ENCODE results near the gene MAS1.

- TF ChIP-seq CBX5 (IDR thresholded peaks at IDR 0.05; ENCODE audit: low read depth), result no peak
- no peak for TF ChIP-seq RAD21 (IDR thresholded peaks at IDR 0.05; ENCODE audit: insufficient read depth, low read depth, low read length)
- no peak for TF ChIP-seq RCOR1 (conservative IDR thresholded peaks at IDR 0.05; ENCODE audit: low read depth, low read length)
- no peak for TF ChIP-seq POLR2AphosphoS5 (IDR thresholded peaks at IDR 0.05; ENCODE audit: low read length)
- no peak for TF ChIP-seq SREBF2 (IDR thresholded peaks at IDR 0.05; ENCODE audit: low read length)
- TF ChIP-seq POLR2A (IDR thresholded peaks at IDR 0.05; ENCODE audit: low read depth, low read length), result no peak
- no peak for TF ChIP-seq RFX5 (IDR thresholded peaks at IDR 0.05; ENCODE audit: low read depth, low read length)
- TF ChIP-seq, protein P1, sequence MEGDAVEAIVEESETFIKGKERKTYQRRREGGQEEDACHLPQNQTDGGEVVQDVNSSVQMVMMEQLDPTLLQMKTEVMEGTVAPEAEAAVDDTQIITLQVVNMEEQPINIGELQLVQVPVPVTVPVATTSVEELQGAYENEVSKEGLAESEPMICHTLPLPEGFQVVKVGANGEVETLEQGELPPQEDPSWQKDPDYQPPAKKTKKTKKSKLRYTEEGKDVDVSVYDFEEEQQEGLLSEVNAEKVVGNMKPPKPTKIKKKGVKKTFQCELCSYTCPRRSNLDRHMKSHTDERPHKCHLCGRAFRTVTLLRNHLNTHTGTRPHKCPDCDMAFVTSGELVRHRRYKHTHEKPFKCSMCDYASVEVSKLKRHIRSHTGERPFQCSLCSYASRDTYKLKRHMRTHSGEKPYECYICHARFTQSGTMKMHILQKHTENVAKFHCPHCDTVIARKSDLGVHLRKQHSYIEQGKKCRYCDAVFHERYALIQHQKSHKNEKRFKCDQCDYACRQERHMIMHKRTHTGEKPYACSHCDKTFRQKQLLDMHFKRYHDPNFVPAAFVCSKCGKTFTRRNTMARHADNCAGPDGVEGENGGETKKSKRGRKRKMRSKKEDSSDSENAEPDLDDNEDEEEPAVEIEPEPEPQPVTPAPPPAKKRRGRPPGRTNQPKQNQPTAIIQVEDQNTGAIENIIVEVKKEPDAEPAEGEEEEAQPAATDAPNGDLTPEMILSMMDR (IDR thresholded peaks at IDR 0.05 in 2 of 3, conservative IDR thresholded peaks at IDR 0.05 in 1 of 3; ENCODE audit: control insufficient read depth in 2 of 3, extremely low read depth in 1 of 3, insufficient read depth in 1 of 3, low read depth in 3 of 3, low read length in 3 of 3), result no peak
- TF ChIP-seq PKNOX1 (IDR thresholded peaks at IDR 0.05), result no peak
- TF ChIP-seq, protein P2, sequence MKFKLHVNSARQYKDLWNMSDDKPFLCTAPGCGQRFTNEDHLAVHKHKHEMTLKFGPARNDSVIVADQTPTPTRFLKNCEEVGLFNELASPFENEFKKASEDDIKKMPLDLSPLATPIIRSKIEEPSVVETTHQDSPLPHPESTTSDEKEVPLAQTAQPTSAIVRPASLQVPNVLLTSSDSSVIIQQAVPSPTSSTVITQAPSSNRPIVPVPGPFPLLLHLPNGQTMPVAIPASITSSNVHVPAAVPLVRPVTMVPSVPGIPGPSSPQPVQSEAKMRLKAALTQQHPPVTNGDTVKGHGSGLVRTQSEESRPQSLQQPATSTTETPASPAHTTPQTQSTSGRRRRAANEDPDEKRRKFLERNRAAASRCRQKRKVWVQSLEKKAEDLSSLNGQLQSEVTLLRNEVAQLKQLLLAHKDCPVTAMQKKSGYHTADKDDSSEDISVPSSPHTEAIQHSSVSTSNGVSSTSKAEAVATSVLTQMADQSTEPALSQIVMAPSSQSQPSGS (IDR thresholded peaks at IDR 0.05; ENCODE audit: low read length), result no peak
Measured at GRCh38 chr6:159913862-159914564, 23.2 kb downstream of the MAS1 start.

Measured in GM12878 (cell line).